MM.1S (cell line): ENCODE data around the gene KRT27.

ENCODE experiments used
- DNase-seq: peaks from one replicate; pipeline ENCODE4 v3.0.0-alpha.2; 2015
- H2AFZ ChIP-seq: fragments of 300-600 bp; sonication (generic); 2 replicates; pipeline ENCODE4 v1.6.0; 2016; ENCODE audit warnings: antibody characterized with exemption, low read length
- H3F3A ChIP-seq: fragments of 300-600 bp; sonication (generic); 2 replicates; pipeline ENCODE4 v1.6.1; 2016; ENCODE audit warnings: mild to moderate bottlenecking, antibody characterized with exemption, low read length, moderate library complexity, mixed read lengths; ENCODE audit not compliant: insufficient read depth
- H3K27ac ChIP-seq: fragments of 300-600 bp; sonication (generic); 2 replicates; pipeline ENCODE4 v1.5.1; 2016; ENCODE audit warnings: mild to moderate bottlenecking, low read length
- H3K27me3 ChIP-seq: fragments of 300-600 bp; sonication (generic); replicated peaks from 2 replicates; pipeline ENCODE4 v1.6.0; 2016; ENCODE audit warnings: low read length; ENCODE audit not compliant: insufficient read depth
- H3K36me3 ChIP-seq: fragments of 300-600 bp; sonication (generic); replicated peaks from 2 replicates; pipeline ENCODE4 v1.6.1; 2016; ENCODE audit warnings: mild to moderate bottlenecking, low read length, mixed read lengths; ENCODE audit not compliant: insufficient read depth
- H3K4me1 ChIP-seq: fragments of 300-600 bp; sonication (generic); 2 replicates; pipeline ENCODE4 v1.6.1; 2016; ENCODE audit warnings: low read length, mixed read lengths
- H3K4me2 ChIP-seq: fragments of 300-600 bp; sonication (generic); 2 replicates; pipeline ENCODE4 v1.6.0; 2016; ENCODE audit warnings: low read depth, low read length
- H3K4me3 ChIP-seq: fragments of 300-600 bp; sonication (generic); 2 replicates; pipeline ENCODE4 v1.5.1; 2016; ENCODE audit warnings: low read length, mixed read lengths
- H3K79me2 ChIP-seq: fragments of 300-600 bp; sonication (generic); 2 replicates; pipeline ENCODE4 v1.6.1; 2016; ENCODE audit warnings: mixed run types, low read length, mixed read lengths
- H3K9ac ChIP-seq: fragments of 300-600 bp; sonication (generic); 2 replicates; pipeline ENCODE4 v1.6.1; 2016; ENCODE audit warnings: low read length, mixed read lengths
- H3K9me2 ChIP-seq: fragments of 300-600 bp; sonication (generic); replicated peaks from 2 replicates; pipeline ENCODE4 v1.6.1; 2016; ENCODE audit warnings: mild to moderate bottlenecking, low read length, mixed read lengths; ENCODE audit not compliant: insufficient read depth
- H3K9me3 ChIP-seq: fragments of 300-600 bp; sonication (generic); replicated peaks from 2 replicates; pipeline ENCODE4 v1.6.1; 2016; ENCODE audit warnings: mild to moderate bottlenecking, low read length, mixed read lengths; ENCODE audit not compliant: insufficient read depth
- H4K20me1 ChIP-seq: fragments of 300-600 bp; sonication (generic); 2 replicates; pipeline ENCODE4 v1.6.1; 2016; ENCODE audit warnings: mild to moderate bottlenecking, low read length, moderate library complexity, mixed read lengths; ENCODE audit not compliant: insufficient read depth
- CTCF ChIP-seq: fragments of 300-600 bp; sonication (generic); IDR thresholded peaks from 2 replicates; pipeline ENCODE4 v1.5.1; 2016; ENCODE audit warnings: antibody characterized with exemption, low read length, mixed read lengths
- EZH2 ChIP-seq: fragments of 300-600 bp; sonication (generic); optimal IDR thresholded peaks from 2 replicates; pipeline ENCODE3; 2017; ENCODE audit warnings: low read depth, mild to moderate bottlenecking, antibody characterized with exemption, low read length, mixed read lengths
- EZH2phosphoT487 ChIP-seq: fragments of 300-600 bp; sonication (generic); IDR thresholded peaks from 2 replicates; pipeline ENCODE4 v1.6.1; 2018; ENCODE audit warnings: antibody characterized with exemption, low read length

Gene KRT27

GRCh38 chr17:40819528-40820125 is 37.3 kb upstream of the KRT27 start:
- Histone ChIP-seq H3K27ac (no peak overlapping the region; the same call in 1 of the 2 replicates), H3K4me1 (0 out of 2 replicates have a peak, but pooled peaks cover 13% of the 10 kb centered on the region), H3F3A (peaks cover 21% of the 10 kb centered on the region), H3K9me2 (no peaks in the 10 kb centered on the region), H3K36me3 (no peaks in the 10 kb centered on the region), H3K9me3 (no peaks in the 10 kb centered on the region), H3K4me2 (peak overlapping the region; percentile 34), H3K27me3 (no peaks in the 10 kb centered on the region), H3K9ac (no peak overlapping the region), H4K20me1 (no peaks in the 10 kb centered on the region), H3K4me3 (peak overlapping the region; percentile 65), H2AFZ (peak overlapping the region; percentile 80), H3K79me2 (peaks cover 10% of the 10 kb centered on the region; the same call in 1 of the 2 replicates)
- DNase-seq, result no peak
- TF ChIP-seq EZH2phosphoT487 (no peak), EZH2 (no peak), CTCF (no peak)

GRCh38 chr17:40818733-40819527 is 36.6 kb upstream of the KRT27 start:
- peak overlapping the region; percentile 80 for H2AFZ ChIP-seq
- H3K9ac ChIP-seq, result peak overlapping the region; percentile 64
- 0 out of 2 replicates have a peak, but pooled peaks cover 8% of the 10 kb centered on the region for H3K4me1 ChIP-seq
- no peaks in the 10 kb centered on the region for H4K20me1 ChIP-seq
- H3K4me2 ChIP-seq, result peak overlapping the region; percentile 64
- H3K36me3 ChIP-seq, result no peaks in the 10 kb centered on the region
- peaks cover 10% of the 10 kb centered on the region; the same call in 1 of the 2 replicates for H3K79me2 ChIP-seq
- no peak for TF ChIP-seq EZH2
- no peak for TF ChIP-seq EZH2phosphoT487
- no peak for TF ChIP-seq CTCF
- H3K9me3 ChIP-seq, result no peaks in the 10 kb centered on the region
- H3K27me3 ChIP-seq, result no peaks in the 10 kb centered on the region
- peak; percentile 85 for DNase-seq
- H3K4me3 ChIP-seq, result peak overlapping the region; percentile 77
- no peaks in the 10 kb centered on the region for H3K9me2 ChIP-seq
- peaks cover 21% of the 10 kb centered on the region for H3F3A ChIP-seq
- H3K27ac ChIP-seq, result peak overlapping the region; percentile 67; the same call in 1 of the 2 replicates

- TF ChIP-seq CTCF, result no peak
- TF ChIP-seq EZH2phosphoT487, result no peak
- no peak for TF ChIP-seq EZH2
- Histone ChIP-seq H3K27ac (peak overlapping the region; percentile 67; the same call in 1 of the 2 replicates), H3K9me2 (no peaks in the 10 kb centered on the region), H4K20me1 (no peaks in the 10 kb centered on the region), H3K9ac (peak overlapping the region; percentile 64), H3K4me1 (0 out of 2 replicates have a peak, but pooled peaks cover 8% of the 10 kb centered on the region), H3K4me3 (peak overlapping the region; percentile 77), H3K36me3 (no peaks in the 10 kb centered on the region), H3K27me3 (no peaks in the 10 kb centered on the region), H3K9me3 (no peaks in the 10 kb centered on the region), H3K79me2 (peaks cover 10% of the 10 kb centered on the region; the same call in 1 of the 2 replicates), H2AFZ (peak overlapping the region; percentile 69; the same call in 1 of the 2 replicates), H3F3A (peaks cover 21% of the 10 kb centered on the region), H3K4me2 (peak overlapping the region; percentile 64)
- peak; percentile 25 for DNase-seq
Observed at GRCh38 chr17:40818343-40818732, 36.0 kb upstream of the KRT27 start.
